AG04449 (cell line): ENCODE data around the gene CCDC91.
"Not testable (repeated sequence)": the region's sequence is repeated elsewhere in the genome, so short reads cannot be mapped to it uniquely, and the experiment has no call there.

Source experiments
- CTCF ChIA-PET: fragments of 350-600 bp; formaldehyde crosslinking; extraction: SDS; loops from one replicate; lab custom pipeline; 2021; ENCODE audit warnings: antibody characterized with exemption; lab: Yijun Ruan, JAX
- POLR2A ChIA-PET: fragments of 400-600, 350-600 bp; formaldehyde crosslinking; extraction: SDS; loops from one replicate; lab custom pipeline; 2020; ENCODE audit warnings: antibody characterized with exemption, inconsistent platforms; lab: Yijun Ruan, JAX
- DNase-seq: peaks from one replicate; pipeline ENCODE4 v3.0.0-alpha.2; 2010; ENCODE audit warnings: low read depth, low spot score
- H3K4me3 ChIP-seq: 2 replicates; pipeline ENCODE4 v1.5.1; 2011; ENCODE audit warnings: low read depth, mild to moderate bottlenecking, control low read depth, low read length
- TF ChIP-seq, protein P1 (sequence below): IDR thresholded peaks from one replicate; pipeline ENCODE4 v1.5.1; 2011; ENCODE audit warnings: mild to moderate bottlenecking, moderate library complexity, low read length, control low read depth, inconsistent platforms; ENCODE audit not compliant: insufficient read depth; ENCODE audit errors: missing control alignments

CCDC91 gene

DNA sequence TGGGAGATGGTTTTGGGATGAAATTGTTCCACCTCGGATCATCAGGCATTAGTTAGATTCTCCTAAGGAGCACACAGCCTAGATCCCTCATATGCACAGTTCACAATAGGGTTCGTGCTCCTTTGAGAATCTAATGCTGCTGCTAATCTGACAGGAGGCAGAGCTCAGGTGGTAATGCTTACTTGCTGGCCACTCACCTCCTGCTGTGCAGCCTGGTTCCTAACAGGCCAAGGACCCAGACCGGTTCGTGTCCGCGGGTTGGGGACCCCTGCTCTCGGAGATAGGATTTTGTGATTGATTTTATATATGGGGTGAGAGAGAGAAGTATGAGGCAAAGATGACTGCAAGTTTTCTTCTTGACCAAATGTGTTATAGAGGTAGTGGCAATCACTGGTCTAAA, 57.5 kb downstream of the CCDC91 start:
- POLR2A ChIA-PET = no interaction called here
- no peak for DNase-seq
- CTCF ChIA-PET = interaction anchor here (1.4 kb wide), 1 partner anchor 12 kb away, joined by 3 read pairs; no protein-coding TSS in a partner anchor
- TF ChIP-seq, protein P1, sequence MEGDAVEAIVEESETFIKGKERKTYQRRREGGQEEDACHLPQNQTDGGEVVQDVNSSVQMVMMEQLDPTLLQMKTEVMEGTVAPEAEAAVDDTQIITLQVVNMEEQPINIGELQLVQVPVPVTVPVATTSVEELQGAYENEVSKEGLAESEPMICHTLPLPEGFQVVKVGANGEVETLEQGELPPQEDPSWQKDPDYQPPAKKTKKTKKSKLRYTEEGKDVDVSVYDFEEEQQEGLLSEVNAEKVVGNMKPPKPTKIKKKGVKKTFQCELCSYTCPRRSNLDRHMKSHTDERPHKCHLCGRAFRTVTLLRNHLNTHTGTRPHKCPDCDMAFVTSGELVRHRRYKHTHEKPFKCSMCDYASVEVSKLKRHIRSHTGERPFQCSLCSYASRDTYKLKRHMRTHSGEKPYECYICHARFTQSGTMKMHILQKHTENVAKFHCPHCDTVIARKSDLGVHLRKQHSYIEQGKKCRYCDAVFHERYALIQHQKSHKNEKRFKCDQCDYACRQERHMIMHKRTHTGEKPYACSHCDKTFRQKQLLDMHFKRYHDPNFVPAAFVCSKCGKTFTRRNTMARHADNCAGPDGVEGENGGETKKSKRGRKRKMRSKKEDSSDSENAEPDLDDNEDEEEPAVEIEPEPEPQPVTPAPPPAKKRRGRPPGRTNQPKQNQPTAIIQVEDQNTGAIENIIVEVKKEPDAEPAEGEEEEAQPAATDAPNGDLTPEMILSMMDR = no peak
- no peak overlapping the region for H3K4me3 ChIP-seq

DNA sequence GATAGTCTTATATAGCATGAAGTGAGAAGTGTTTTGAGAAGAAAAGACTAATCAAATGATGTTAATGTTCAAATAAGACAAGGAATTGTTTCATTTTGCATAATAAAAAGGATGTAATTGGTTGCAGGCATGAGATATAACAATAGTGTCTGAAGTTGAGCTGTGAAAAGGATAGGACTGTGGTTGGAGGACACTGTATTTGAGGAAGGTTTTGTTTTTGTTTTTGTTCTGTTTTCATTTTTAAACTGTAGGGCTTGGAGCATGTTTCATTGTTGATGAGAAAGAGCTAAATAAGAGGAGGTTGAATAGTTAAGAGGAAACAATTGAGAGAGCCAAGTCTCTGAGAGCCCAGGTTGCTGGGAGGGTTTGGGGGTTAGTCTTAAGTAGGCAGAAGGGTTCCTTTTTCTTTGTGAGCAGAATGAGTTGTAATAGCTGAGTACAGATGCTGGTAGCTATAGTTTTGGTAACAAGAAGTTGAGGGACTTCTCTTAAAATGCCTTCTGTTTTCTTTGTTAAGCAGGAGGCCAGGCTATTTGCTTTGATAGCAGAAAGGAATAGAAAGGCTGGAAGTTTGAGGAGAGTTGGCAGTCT, 58.4 kb downstream of the CCDC91 start:
- POLR2A ChIA-PET = no interaction called here
- TF ChIP-seq, protein P1 = no peak
- no peak overlapping the region for H3K4me3 ChIP-seq
- no peak for DNase-seq
- CTCF ChIA-PET = interaction anchor here (1.4 kb wide), 1 partner anchor 13 kb away, joined by 3 read pairs; no protein-coding TSS in a partner anchor

DNA sequence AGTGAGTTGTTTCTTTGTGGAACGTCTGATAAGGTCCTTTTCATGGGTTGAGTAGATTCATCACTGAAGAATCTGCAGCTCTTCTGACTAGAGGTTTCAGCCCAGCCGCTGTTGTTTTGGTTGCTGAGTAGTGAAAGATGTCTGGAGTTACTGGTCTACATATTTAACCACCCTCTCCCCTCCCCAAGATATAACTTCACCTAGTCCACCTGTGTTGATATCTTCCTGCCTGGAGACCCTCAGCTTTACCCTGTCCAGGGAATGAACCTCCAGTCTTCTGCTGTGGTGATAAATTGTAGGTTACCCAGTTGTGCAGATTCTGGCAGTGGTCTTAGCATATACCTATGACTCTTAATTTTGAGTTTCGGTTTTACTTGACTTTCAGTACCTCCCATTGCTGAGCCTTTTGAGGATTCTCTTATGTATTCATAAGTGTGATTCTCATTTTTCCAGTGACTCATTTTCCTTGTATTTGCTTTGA, 62.9 kb downstream of the CCDC91 start:
- DNase-seq = no peak
- ChIA-PET POLR2A (no interaction called here), CTCF (no interaction called here)
- TF ChIP-seq, protein P1 = no peak
- no peak overlapping the region for H3K4me3 ChIP-seq

DNA sequence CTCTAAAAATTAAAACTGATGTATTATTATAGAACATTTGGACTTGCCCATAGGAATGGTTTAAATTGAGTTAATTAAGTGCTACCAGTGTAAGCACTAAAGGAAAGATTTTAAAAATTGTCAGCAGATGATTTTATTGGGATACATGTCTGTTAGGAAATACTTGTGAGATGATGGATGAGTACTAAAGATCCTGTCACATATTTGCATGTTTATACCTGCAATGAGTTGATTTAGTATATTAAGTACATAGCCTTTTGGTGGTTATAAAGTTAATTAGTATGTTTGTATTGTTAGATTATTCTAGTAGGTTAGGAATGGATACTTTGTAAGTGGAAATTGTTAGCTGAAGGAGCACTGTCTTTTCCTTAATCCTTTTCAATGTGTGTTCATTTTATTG, 67.2 kb downstream of the CCDC91 start:
- ChIA-PET POLR2A (no interaction called here), CTCF (no interaction called here)
- DNase-seq = no peak
- TF ChIP-seq, protein P1 = no peak
- H3K4me3 ChIP-seq = no peak overlapping the region

DNA sequence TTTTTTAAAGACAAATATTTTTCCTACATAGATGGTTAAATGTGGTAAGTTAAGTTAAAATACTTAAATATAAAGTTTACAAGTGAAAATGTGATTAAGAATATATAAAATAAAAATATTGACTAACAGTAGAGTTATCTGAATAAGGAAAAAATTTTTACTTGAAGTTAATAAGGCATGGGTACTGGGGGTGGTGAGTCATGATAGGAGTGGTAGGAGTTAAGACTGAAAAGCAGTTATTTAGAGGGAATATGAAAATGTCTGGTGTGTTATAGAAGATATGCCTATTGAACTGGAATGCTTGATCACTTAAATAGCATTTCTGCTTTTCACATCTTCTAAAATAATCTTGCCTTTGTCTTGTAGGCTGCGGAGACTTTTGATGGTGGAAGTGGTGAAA, 68.7 kb downstream of the CCDC91 start:
- POLR2A ChIA-PET = no interaction called here
- H3K4me3 ChIP-seq = no peak overlapping the region
- no peak for DNase-seq
- CTCF ChIA-PET = no interaction called here
- TF ChIP-seq, protein P1 = no peak

DNA sequence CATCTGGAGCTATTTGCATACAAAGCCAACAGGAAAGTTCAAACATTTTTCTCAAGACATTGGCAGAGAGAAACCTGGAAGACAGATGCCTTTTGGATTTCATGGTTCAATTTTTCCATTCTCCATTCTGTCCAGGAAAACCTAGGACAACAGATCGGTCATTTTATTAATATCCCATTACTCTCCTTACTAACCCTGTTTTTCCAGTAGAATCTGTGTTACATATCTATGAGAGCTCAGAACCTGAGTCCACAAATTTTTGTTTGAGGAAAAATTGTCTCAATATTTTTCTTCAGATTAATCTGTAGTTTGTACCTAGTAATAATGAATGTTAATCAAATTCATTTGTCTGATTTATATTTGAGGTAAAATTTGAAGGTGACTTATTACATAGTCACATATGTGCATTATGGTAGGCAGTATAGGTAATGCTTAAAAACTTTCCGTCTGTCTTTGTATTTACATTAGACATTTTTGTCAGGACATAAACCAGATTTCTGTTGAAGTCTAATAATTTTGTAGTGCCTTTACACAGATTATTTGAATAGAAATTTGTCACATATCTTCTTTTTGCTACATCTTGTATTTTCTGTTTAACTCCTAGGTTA, 75.3 kb downstream of the CCDC91 start:
- DNase-seq = no peak
- H3K4me3 ChIP-seq = no peak overlapping the region
- ChIA-PET CTCF (no interaction called here), POLR2A (no interaction called here)
- TF ChIP-seq, protein P1 = no peak

DNA sequence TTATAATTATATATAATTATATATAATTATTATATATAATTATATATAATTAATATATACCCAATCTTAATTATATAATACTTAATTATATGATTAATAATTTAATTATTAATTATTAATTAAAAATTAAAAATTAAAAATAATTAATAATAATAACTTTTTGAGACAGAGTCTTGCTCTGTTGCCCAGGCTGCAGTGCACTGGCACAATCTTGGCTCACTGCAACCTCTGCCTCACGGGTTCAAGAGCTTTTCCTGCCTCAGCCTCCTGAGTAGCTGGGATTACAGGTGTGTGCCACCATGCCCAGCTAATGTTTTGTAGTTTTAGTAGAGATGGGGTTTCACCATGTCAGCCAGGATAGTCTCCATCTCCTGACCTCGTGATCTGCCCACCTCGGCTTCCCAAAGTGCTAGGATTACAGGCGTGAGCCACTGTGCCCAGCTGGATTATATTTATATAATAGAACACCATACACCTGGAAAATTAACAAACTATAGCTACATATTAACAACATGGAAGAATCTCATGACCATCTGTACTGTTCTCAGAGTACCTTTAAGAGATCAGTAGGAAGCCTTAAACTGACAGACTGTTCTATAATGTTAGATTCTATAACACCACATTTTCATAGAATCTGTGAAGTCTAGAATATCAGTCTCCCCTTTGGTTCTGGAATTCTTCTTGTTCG, 77.8 kb downstream of the CCDC91 start:
- CTCF ChIA-PET, DNase-seq, H3K4me3 ChIP-seq, POLR2A ChIA-PET: not testable (repeated sequence)
